IPS DF 4.7 (cell line): ENCODE data around the gene PSG4.
"Not testable (repeated sequence)": the region's sequence is repeated elsewhere in the genome, so short reads cannot be mapped to it uniquely, and the experiment has no call there.

ENCODE experiments used
- DNase-seq: peaks from one replicate; pipeline ENCODE4 v3.0.0-alpha.2; 2013; ENCODE audit warnings: low spot score; ENCODE audit errors: extremely low read depth

PSG4 gene

GRCh38 chr19:43205471-43206105 lies at the start of gene PSG4:
Gene PSG4 (minus strand): TSS chr19:43205638. CDS start chr19:43205536, 102 bp downstream.
- DNase-seq = not testable (repeated sequence)

- DNase-seq = not testable (repeated sequence)
These were observed 46.0 kb upstream of the PSG4 start for GRCh38 chr19:43251428-43251827.

GRCh38 chr19:43250296-43250695 lies 44.9 kb upstream of the PSG4 start:
- DNase-seq = not testable (repeated sequence)

GRCh38 chr19:43248635-43249002 lies 43.2 kb upstream of the PSG4 start:
- not testable (repeated sequence) for DNase-seq

- not testable (repeated sequence) for DNase-seq
These were observed 41.9 kb upstream of the PSG4 start for GRCh38 chr19:43247243-43247880.

- DNase-seq = not testable (repeated sequence)
These were observed 40.4 kb upstream of the PSG4 start for GRCh38 chr19:43245848-43246247.

GRCh38 chr19:43242211-43242610 lies 36.8 kb upstream of the PSG4 start:
- DNase-seq = not testable (repeated sequence)

GRCh38 chr19:43238213-43238612 lies 32.8 kb upstream of the PSG4 start:
- not testable (repeated sequence) for DNase-seq

- not testable (repeated sequence) for DNase-seq
These were observed 30.2 kb upstream of the PSG4 start for GRCh38 chr19:43235686-43236085.

- DNase-seq = no peak
These were observed 23.9 kb upstream of the PSG4 start for GRCh38 chr19:43229315-43229714.

- DNase-seq = not testable (repeated sequence)
These were observed 23.3 kb upstream of the PSG4 start for GRCh38 chr19:43228730-43229129.

GRCh38 chr19:43226986-43227385 lies 21.5 kb upstream of the PSG4 start:
- not testable (repeated sequence) for DNase-seq

- DNase-seq = no peak
These were observed 19.4 kb upstream of the PSG4 start for GRCh38 chr19:43224855-43225253.

- not testable (repeated sequence) for DNase-seq
These were observed 18.9 kb upstream of the PSG4 start for GRCh38 chr19:43224201-43224854.

- DNase-seq = not testable (repeated sequence)
These were observed 16.5 kb upstream of the PSG4 start for GRCh38 chr19:43221891-43222290.

- DNase-seq = not testable (repeated sequence)
These were observed 13.7 kb upstream of the PSG4 start for GRCh38 chr19:43219136-43219535.

GRCh38 chr19:43215881-43216280 lies 10.4 kb upstream of the PSG4 start:
- not testable (repeated sequence) for DNase-seq

GRCh38 chr19:43207991-43208390 lies 2.6 kb upstream of the PSG4 start:
- DNase-seq = no peak

GRCh38 chr19:43207174-43207573 lies 1.7 kb upstream of the PSG4 start:
- DNase-seq = not testable (repeated sequence)

GRCh38 chr19:43203611-43204010 lies 1.8 kb downstream of the PSG4 start:
- DNase-seq = not testable (repeated sequence)

GRCh38 chr19:43201891-43202290 lies 3.5 kb downstream of the PSG4 start:
- not testable (repeated sequence) for DNase-seq

- not testable (repeated sequence) for DNase-seq
These were observed 4.1 kb downstream of the PSG4 start for GRCh38 chr19:43201337-43201801.
